WERI-Rb-1 (cell line): Measurements from ENCODE around the gene BRD7.

ENCODE experiments used
- DNase-seq: peaks from one replicate; pipeline ENCODE4 v3.0.0-alpha.2; 2020
- H3K27ac ChIP-seq: fragments of 250-450 bp; sonication (Bioruptor Pico); 2 replicates; pipeline ENCODE4 v1.5.1; 2020; ENCODE audit warnings: mild to moderate bottlenecking, moderate library complexity
- H3K27me3 ChIP-seq: fragments of 250-450 bp; sonication (Bioruptor Pico); 2 replicates; pipeline ENCODE4 v1.5.1; 2021; ENCODE audit warnings: mild to moderate bottlenecking, low read depth, moderate library complexity; ENCODE audit not compliant: insufficient read depth, severe bottlenecking
- H3K36me3 ChIP-seq: fragments of 250-450 bp; sonication (Bioruptor Pico); 2 replicates; pipeline ENCODE4 v1.5.1; 2020; ENCODE audit warnings: mild to moderate bottlenecking, moderate library complexity
- H3K4me3 ChIP-seq: 2 replicates; pipeline ENCODE4 v1.5.1; 2011; ENCODE audit warnings: low read depth, mild to moderate bottlenecking, control low read depth, low read length
- H3K9me3 ChIP-seq: fragments of 250-450 bp; sonication (Bioruptor Pico); 2 replicates; pipeline ENCODE4 v1.5.1; 2021; ENCODE audit warnings: mild to moderate bottlenecking, moderate library complexity; ENCODE audit not compliant: severe bottlenecking
- CTCF ChIP-seq: IDR thresholded peaks from 2 replicates; pipeline ENCODE4 v1.5.1; 2011; ENCODE audit warnings: low read depth, mild to moderate bottlenecking, control low read depth, inconsistent platforms, low read length

BRD7 gene

GRCh38 chr16:50303605-50304466, 65.0 kb downstream of the BRD7 start:
- H3K36me3 ChIP-seq = no peaks in the 10 kb centered on the region
- no peak overlapping the region for H3K27ac ChIP-seq
- H3K4me3 ChIP-seq = no peak overlapping the region
- no peak for DNase-seq
- no peaks in the 10 kb centered on the region for H3K27me3 ChIP-seq
- no peaks in the 10 kb centered on the region for H3K9me3 ChIP-seq
- TF ChIP-seq CTCF = no peak

- Histone ChIP-seq H3K27me3 (no peaks in the 10 kb centered on the region), H3K27ac (no peak overlapping the region), H3K9me3 (no peaks in the 10 kb centered on the region), H3K36me3 (no peaks in the 10 kb centered on the region), H3K4me3 (no peak overlapping the region)
- no peak for TF ChIP-seq CTCF
- DNase-seq = no peak
These were observed 65.7 kb downstream of the BRD7 start for GRCh38 chr16:50303041-50303604.

GRCh38 chr16:50302472-50303005, 66.2 kb downstream of the BRD7 start:
- Histone ChIP-seq H3K27me3 (no peaks in the 10 kb centered on the region), H3K36me3 (no peaks in the 10 kb centered on the region), H3K4me3 (no peak overlapping the region), H3K9me3 (no peaks in the 10 kb centered on the region), H3K27ac (no peak overlapping the region)
- DNase-seq = no peak
- no peak for TF ChIP-seq CTCF

- no peak overlapping the region for H3K4me3 ChIP-seq
- DNase-seq = no peak
- no peaks in the 10 kb centered on the region for H3K27me3 ChIP-seq
- H3K27ac ChIP-seq = no peak overlapping the region
- no peaks in the 10 kb centered on the region for H3K9me3 ChIP-seq
- no peaks in the 10 kb centered on the region for H3K36me3 ChIP-seq
- TF ChIP-seq CTCF = no peak
These were observed 66.9 kb downstream of the BRD7 start for GRCh38 chr16:50301626-50302471.

- DNase-seq = no peak
- H3K9me3 ChIP-seq = no peaks in the 10 kb centered on the region
- no peak overlapping the region for H3K4me3 ChIP-seq
- no peaks in the 10 kb centered on the region for H3K27me3 ChIP-seq
- no peaks in the 10 kb centered on the region for H3K36me3 ChIP-seq
- no peak overlapping the region for H3K27ac ChIP-seq
- no peak for TF ChIP-seq CTCF
These were observed 67.7 kb downstream of the BRD7 start for GRCh38 chr16:50300942-50301625.
